Activated CD8-positive, alpha-beta T cell treated with anti-CD3 and anti-CD28 coated beads for 36 hours (primary cell): ENCODE results near the gene MIGA1. TPM values are rescaled to one million over a fixed set of nuclear protein-coding genes. Genes with fewer than 3 reads are reported as not detected.
"Not testable (repeated sequence)": the region's sequence is repeated elsewhere in the genome, so short reads cannot be mapped to it uniquely, and the experiment has no call there.

Experiments used
- ATAC-seq: fragments of 200-7000 bp; cut with Tn5 transposase; one replicate; pipeline ENCODE4 v1.10.0; 2021; ENCODE audit warnings: mild to moderate bottlenecking, moderate library complexity
- CTCF ChIA-PET: fragments of 350-600 bp; sonication (Branson Sonifier 250); formaldehyde crosslinking; loops from one replicate; lab custom pipeline; 2021; ENCODE audit warnings: antibody characterized with exemption; lab: Charles Lee
- POLR2A ChIA-PET: fragments of 350-600 bp; sonication (Branson Sonifier 250); formaldehyde crosslinking; loops from one replicate; lab custom pipeline; 2021; ENCODE audit warnings: antibody characterized with exemption; lab: Charles Lee
- DNase-seq: peaks from one replicate; pipeline ENCODE4 v3.0.0-alpha.2; 2020
- H3K27ac Mint-ChIP-seq: one replicate; pipeline ENCODE4 v1.8.0; 2021; ENCODE audit warnings: mild to moderate bottlenecking, mixed read lengths
- H3K27me3 Mint-ChIP-seq: one replicate; pipeline ENCODE4 v1.8.0; 2021; ENCODE audit warnings: mixed read lengths
- H3K36me3 Mint-ChIP-seq: one replicate; pipeline ENCODE4 v1.8.0; 2021; ENCODE audit warnings: low read depth, mixed read lengths
- H3K4me1 Mint-ChIP-seq: one replicate; pipeline ENCODE4 v1.8.0; 2021; ENCODE audit warnings: low read depth, mixed read lengths
- H3K4me3 Mint-ChIP-seq: one replicate; pipeline ENCODE4 v1.8.0; 2021; ENCODE audit warnings: mild to moderate bottlenecking, moderate library complexity, mixed read lengths
- H3K9me3 Mint-ChIP-seq: one replicate; pipeline ENCODE4 v1.8.0; 2021; ENCODE audit warnings: mixed read lengths
- CTCF ChIP-seq: fragments of 200-600 bp; IDR thresholded peaks from one replicate; pipeline ENCODE4 v1.8.0; 2022; ENCODE audit warnings: antibody characterized with exemption, mild to moderate bottlenecking
- intact Hi-C: fragments of 100-400 bp; cut with micrococcal nuclease; formaldehyde crosslinking; loops from one replicate; pipeline ENCODE4 v1.10.0; 2022
- total RNA-seq, 2 experiments: library from RNA; stranded (reverse); gene quantifications; one replicate each; pipeline ENCODE4 v1.2.3, GENCODE V29; 2021

MIGA1 gene
- total RNA-seq, 2 experiments from 2014 or later, result 8.5 to 9.7 TPM

- Mint-ChIP-seq H3K4me1 (no peaks in the 10 kb centered on the region), H3K27ac (no peak overlapping the region), H3K36me3 (no peaks in the 10 kb centered on the region), H3K4me3 (no peak overlapping the region), H3K27me3 (no peaks in the 10 kb centered on the region), H3K9me3 (no peaks in the 10 kb centered on the region)
- CTCF ChIA-PET, result no interaction called here
- DNase-seq (no peak), ATAC-seq (no peak)
- intact Hi-C loops, result no loop called here
- POLR2A ChIA-PET, result no interaction called here
- no peak for TF ChIP-seq CTCF
These were observed 127.2 kb downstream of the MIGA1 start for GRCh38 chr1:77906624-77907023.

GRCh38 chr1:77910116-77910515 lies 130.7 kb downstream of the MIGA1 start:
- intact Hi-C loops, result no loop called here
- ChIA-PET POLR2A (interaction anchor here (0.6 kb wide), 1 partner anchor 171 kb away, joined by 3 read pairs; no protein-coding TSS in a partner anchor), CTCF (no interaction called here)
- H3K27ac Mint-ChIP-seq, result no peak overlapping the region
- H3K4me3 Mint-ChIP-seq, result no peak overlapping the region
- H3K27me3 Mint-ChIP-seq, result no peaks in the 10 kb centered on the region
- H3K9me3 Mint-ChIP-seq, result no peaks in the 10 kb centered on the region
- no peak for DNase-seq
- no peak for ATAC-seq
- no peaks in the 10 kb centered on the region for H3K4me1 Mint-ChIP-seq
- TF ChIP-seq CTCF, result no peak
- H3K36me3 Mint-ChIP-seq, result no peaks in the 10 kb centered on the region

- CTCF ChIA-PET, DNase-seq, H3K27ac Mint-ChIP-seq, H3K4me1 Mint-ChIP-seq, intact Hi-C loops, POLR2A ChIA-PET, H3K27me3 Mint-ChIP-seq, H3K9me3 Mint-ChIP-seq, ATAC-seq, H3K4me3 Mint-ChIP-seq, H3K36me3 Mint-ChIP-seq: not testable (repeated sequence)
These were observed 139.5 kb downstream of the MIGA1 start for GRCh38 chr1:77918918-77919317.

GRCh38 chr1:77925518-77925917 lies 146.1 kb downstream of the MIGA1 start:
- no peaks in the 10 kb centered on the region for H3K9me3 Mint-ChIP-seq
- no peak overlapping the region for H3K4me3 Mint-ChIP-seq
- TF ChIP-seq CTCF, result no peak
- ATAC-seq (no peak), DNase-seq (no peak)
- POLR2A ChIA-PET, result interaction anchor here (1.5 kb wide), 1 partner anchor 12 kb away, joined by 3 read pairs; no protein-coding TSS in a partner anchor
- CTCF ChIA-PET, result interaction anchor here (1.5 kb wide), 1 partner anchor 189 kb away, joined by 5 read pairs; no protein-coding TSS in a partner anchor
- intact Hi-C loops, result loop anchor here (10.0 kb wide), 1 partner anchor 189 kb away; no protein-coding TSS in a partner anchor
- H3K4me1 Mint-ChIP-seq, result peaks cover 11% of the 10 kb centered on the region
- H3K36me3 Mint-ChIP-seq, result peaks cover 1% of the 10 kb centered on the region
- no peak overlapping the region for H3K27ac Mint-ChIP-seq
- H3K27me3 Mint-ChIP-seq, result no peaks in the 10 kb centered on the region

- TF ChIP-seq CTCF, result no peak
- Mint-ChIP-seq H3K4me3 (no peak overlapping the region), H3K27ac (no peak overlapping the region), H3K9me3 (no peaks in the 10 kb centered on the region), H3K27me3 (no peaks in the 10 kb centered on the region), H3K36me3 (peaks cover 1% of the 10 kb centered on the region), H3K4me1 (peaks cover 11% of the 10 kb centered on the region)
- POLR2A ChIA-PET, result no interaction called here
- no peak for DNase-seq
- intact Hi-C loops, result loop anchor here (10.0 kb wide), 1 partner anchor 189 kb away; no protein-coding TSS in a partner anchor
- CTCF ChIA-PET, result no interaction called here
- ATAC-seq, result no peak
These were observed 146.5 kb downstream of the MIGA1 start for GRCh38 chr1:77925956-77926355.
